DOHH2 (cell line): ENCODE measurements around the gene HYAL1.

Experiments used
- H3F3A ChIP-seq: fragments of 200-600 bp; sonication (generic), shearing (Covaris generic); 2 replicates; pipeline ENCODE4 v1.6.0; 2016; ENCODE audit warnings: antibody characterized with exemption, mild to moderate bottlenecking; ENCODE audit not compliant: control insufficient read depth, insufficient read depth
- H3K27ac ChIP-seq: fragments of 200-600 bp; sonication (generic); 2 replicates; pipeline ENCODE4 v1.5.1; 2014; ENCODE audit warnings: low read depth, mild to moderate bottlenecking, low read length, moderate library complexity
- H3K27me3 ChIP-seq: fragments of 200-600 bp; sonication (generic); 2 replicates; pipeline ENCODE4 v1.6.1; 2014; ENCODE audit warnings: mild to moderate bottlenecking, low read length, mixed read lengths; ENCODE audit not compliant: control insufficient read depth
- H3K36me3 ChIP-seq: fragments of 200-600 bp; sonication (generic); 2 replicates; pipeline ENCODE4 v1.6.1; 2014; ENCODE audit warnings: mild to moderate bottlenecking, low read length, moderate library complexity, mixed read lengths; ENCODE audit not compliant: control insufficient read depth
- H3K4me1 ChIP-seq: fragments of 200-600 bp; sonication (generic); 2 replicates; pipeline ENCODE4 v1.6.1; 2014; ENCODE audit warnings: mild to moderate bottlenecking, low read length, mixed read lengths; ENCODE audit not compliant: control insufficient read depth
- H3K4me2 ChIP-seq: fragments of 200-600 bp; sonication (generic); 2 replicates; pipeline ENCODE4 v1.6.0; 2014; ENCODE audit warnings: mild to moderate bottlenecking, low read length, moderate library complexity
- H3K4me3 ChIP-seq: fragments of 200-600 bp; sonication (generic); 2 replicates; pipeline ENCODE4 v1.5.1; 2014; ENCODE audit warnings: mild to moderate bottlenecking, low read length, mixed read lengths
- H3K79me2 ChIP-seq: fragments of 200-600 bp; sonication (generic); 2 replicates; pipeline ENCODE4 v1.6.1; 2014; ENCODE audit warnings: mild to moderate bottlenecking, low read length, mixed read lengths; ENCODE audit not compliant: control insufficient read depth
- H3K9me2 ChIP-seq: fragments of 200-600 bp; sonication (generic); replicated peaks from 2 replicates; pipeline ENCODE4 v1.6.1; 2014; ENCODE audit warnings: mild to moderate bottlenecking, low read length, mixed read lengths; ENCODE audit not compliant: control insufficient read depth
- H3K9me3 ChIP-seq: fragments of 200-600 bp; sonication (generic); 2 replicates; pipeline ENCODE4 v1.6.1; 2014; ENCODE audit warnings: antibody characterized with exemption, low read length, mixed read lengths; ENCODE audit not compliant: control insufficient read depth, insufficient read depth
- H4K20me1 ChIP-seq: fragments of 200-600 bp; sonication (generic); 2 replicates; pipeline ENCODE4 v1.6.0; 2014; ENCODE audit warnings: low read depth, mild to moderate bottlenecking, antibody characterized with exemption, low read length, moderate library complexity; ENCODE audit not compliant: control insufficient read depth, insufficient read depth
- EZH2phosphoT487 ChIP-seq: fragments of 200-600 bp; sonication (generic); IDR thresholded peaks from 2 replicates; pipeline ENCODE4 v1.6.1; 2017; ENCODE audit warnings: borderline replicate concordance, mild to moderate bottlenecking, antibody characterized with exemption, low read length, moderate library complexity, mixed read lengths
- TF ChIP-seq, protein P1 (sequence below): fragments of 200-600 bp; sonication (generic); IDR thresholded peaks from one replicate; pipeline ENCODE4 v1.5.1; 2014; ENCODE audit warnings: antibody characterized with exemption, mild to moderate bottlenecking, low read depth, low read length; ENCODE audit not compliant: poor library complexity, severe bottlenecking

The HYAL1 gene

DNA sequence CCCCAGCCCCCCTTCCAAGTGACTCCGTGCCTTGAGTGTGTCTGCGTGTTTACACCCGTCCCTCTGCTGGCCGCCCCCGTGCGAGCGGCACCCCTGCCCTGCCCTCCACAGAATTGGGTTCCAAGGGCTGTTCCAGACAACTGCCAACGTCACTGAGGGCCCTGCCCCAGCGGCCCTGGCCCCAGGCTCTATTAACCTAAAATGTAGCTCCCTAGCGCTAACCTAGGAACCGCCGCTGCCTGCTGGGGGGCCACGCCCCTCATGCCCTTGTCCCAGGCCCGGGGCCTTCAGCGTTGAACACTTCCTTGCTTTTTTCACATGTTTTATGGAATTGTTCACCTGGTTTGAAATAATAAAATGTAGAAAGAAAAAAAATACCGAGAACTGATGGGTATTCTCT lies 44.4 kb downstream of the HYAL1 start:
- Histone ChIP-seq H3K4me1 (peaks cover 10% of the 10 kb centered on the region), H3K9me2 (no peaks in the 10 kb centered on the region)

DNA sequence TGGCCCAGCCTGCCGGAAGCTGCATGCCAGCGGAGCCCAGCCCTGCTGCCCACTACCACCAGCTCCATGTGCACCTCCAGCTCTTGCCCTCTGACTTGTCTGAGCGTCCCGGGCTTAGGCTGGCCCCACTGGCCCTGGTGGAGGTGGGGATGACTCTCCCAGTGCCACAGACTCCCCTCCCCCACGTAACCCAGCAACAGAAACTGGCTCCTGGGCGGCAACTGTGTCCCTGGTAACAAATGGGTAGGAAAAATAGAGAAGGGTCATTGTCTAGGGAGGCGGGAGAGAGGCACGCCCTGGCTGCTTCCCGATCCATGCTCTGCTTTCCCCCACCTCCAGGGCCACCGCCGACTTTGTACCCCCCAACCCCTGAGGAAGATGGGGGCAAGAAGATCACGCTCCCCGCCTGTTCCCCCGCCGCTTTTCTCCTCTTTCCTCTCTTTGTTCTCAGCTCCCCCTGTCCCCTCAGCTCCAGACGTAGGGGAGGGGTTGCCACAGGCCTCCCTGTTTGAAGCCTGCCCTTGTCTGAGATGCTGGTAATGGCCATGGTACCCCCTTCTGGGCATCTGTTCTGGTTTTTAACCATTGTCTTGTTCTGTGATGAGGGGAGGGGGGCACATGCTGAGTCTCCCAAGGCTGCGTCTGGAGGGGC lies 45.2 kb downstream of the HYAL1 start:
- no peaks in the 10 kb centered on the region for H4K20me1 ChIP-seq

More for the DNA sequence above, 44.4 kb downstream of the HYAL1 start:
- no peaks in the 10 kb centered on the region for H3K79me2 ChIP-seq
- no peaks in the 10 kb centered on the region; the same call in 1 of the 2 replicates for H3F3A ChIP-seq
- H3K4me3 ChIP-seq: no peak overlapping the region
- H3K36me3 ChIP-seq: peaks cover 36% of the 10 kb centered on the region
- no peaks in the 10 kb centered on the region for H4K20me1 ChIP-seq
- no peak overlapping the region for H3K4me2 ChIP-seq
- TF ChIP-seq EZH2phosphoT487: no peak
- TF ChIP-seq, protein P1, sequence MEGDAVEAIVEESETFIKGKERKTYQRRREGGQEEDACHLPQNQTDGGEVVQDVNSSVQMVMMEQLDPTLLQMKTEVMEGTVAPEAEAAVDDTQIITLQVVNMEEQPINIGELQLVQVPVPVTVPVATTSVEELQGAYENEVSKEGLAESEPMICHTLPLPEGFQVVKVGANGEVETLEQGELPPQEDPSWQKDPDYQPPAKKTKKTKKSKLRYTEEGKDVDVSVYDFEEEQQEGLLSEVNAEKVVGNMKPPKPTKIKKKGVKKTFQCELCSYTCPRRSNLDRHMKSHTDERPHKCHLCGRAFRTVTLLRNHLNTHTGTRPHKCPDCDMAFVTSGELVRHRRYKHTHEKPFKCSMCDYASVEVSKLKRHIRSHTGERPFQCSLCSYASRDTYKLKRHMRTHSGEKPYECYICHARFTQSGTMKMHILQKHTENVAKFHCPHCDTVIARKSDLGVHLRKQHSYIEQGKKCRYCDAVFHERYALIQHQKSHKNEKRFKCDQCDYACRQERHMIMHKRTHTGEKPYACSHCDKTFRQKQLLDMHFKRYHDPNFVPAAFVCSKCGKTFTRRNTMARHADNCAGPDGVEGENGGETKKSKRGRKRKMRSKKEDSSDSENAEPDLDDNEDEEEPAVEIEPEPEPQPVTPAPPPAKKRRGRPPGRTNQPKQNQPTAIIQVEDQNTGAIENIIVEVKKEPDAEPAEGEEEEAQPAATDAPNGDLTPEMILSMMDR: no peak
- H3K27ac ChIP-seq: no peak overlapping the region
- no peaks in the 10 kb centered on the region for H3K9me3 ChIP-seq
- no peaks in the 10 kb centered on the region for H3K27me3 ChIP-seq

DNA sequence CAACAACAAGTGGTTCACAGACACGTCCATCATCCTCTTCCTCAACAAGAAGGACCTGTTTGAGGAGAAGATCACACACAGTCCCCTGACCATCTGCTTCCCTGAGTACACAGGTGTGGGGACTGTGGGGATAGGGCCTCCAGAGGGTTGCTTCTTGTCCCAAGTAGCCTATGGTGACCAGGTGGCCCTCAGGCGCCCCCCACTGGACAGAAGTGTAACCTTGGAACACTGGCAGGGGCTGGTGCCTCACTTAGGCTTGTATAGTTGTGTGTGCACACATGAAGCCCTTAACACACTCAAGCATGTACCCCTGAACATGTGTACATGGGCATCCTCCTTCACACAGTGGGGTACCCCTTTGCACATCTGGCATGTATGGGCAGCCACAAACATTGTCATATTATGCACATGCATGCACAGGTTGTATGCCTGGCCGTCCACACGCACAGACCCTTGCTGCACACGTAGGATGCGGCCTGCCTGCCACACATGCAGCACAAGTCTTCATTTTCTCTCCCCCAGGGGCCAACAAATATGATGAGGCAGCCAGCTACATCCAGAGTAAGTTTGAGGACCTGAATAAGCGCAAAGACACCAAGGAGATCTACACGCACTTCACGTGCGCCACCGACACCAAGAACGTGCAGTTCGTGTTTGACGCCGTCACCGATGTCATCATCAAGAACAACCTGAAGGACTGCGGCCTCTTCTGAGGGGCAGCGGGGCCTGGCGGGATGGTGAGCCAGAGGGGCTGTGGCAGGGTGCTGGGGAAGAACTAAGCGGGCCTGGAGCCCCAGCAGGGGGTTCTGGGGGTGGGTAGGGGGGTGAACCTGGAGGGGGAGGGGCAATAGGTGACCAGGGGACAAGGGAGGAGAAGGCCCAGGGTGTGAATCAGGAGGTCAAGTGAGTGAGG lies 46.1 kb downstream of the HYAL1 start:
- Histone ChIP-seq H3K9me3 (no peaks in the 10 kb centered on the region), H3K9me2 (no peaks in the 10 kb centered on the region), H3K4me2 (no peak overlapping the region), H3K27me3 (no peaks in the 10 kb centered on the region), H4K20me1 (no peaks in the 10 kb centered on the region), H3F3A (no peaks in the 10 kb centered on the region; the same call in 1 of the 2 replicates), H3K36me3 (peaks cover 43% of the 10 kb centered on the region), H3K4me1 (peaks cover 10% of the 10 kb centered on the region), H3K79me2 (no peaks in the 10 kb centered on the region), H3K4me3 (no peak overlapping the region), H3K27ac (no peak overlapping the region)
- no peak for TF ChIP-seq EZH2phosphoT487
- TF ChIP-seq, protein P1: peak; percentile 89

More for the DNA sequence above, 45.2 kb downstream of the HYAL1 start:
- Histone ChIP-seq H3K4me3 (no peak overlapping the region), H3K4me2 (no peak overlapping the region), H3K79me2 (no peaks in the 10 kb centered on the region), H3K27ac (no peak overlapping the region), H3F3A (no peaks in the 10 kb centered on the region; the same call in 1 of the 2 replicates), H3K9me2 (no peaks in the 10 kb centered on the region), H3K4me1 (peaks cover 10% of the 10 kb centered on the region), H3K36me3 (peaks cover 40% of the 10 kb centered on the region), H3K27me3 (no peaks in the 10 kb centered on the region), H3K9me3 (no peaks in the 10 kb centered on the region)
- TF ChIP-seq, protein P1: no peak
- TF ChIP-seq EZH2phosphoT487: no peak
